Hepatocyte (in vitro differentiated cells): Measurements from ENCODE around the gene SEPHS2.

ENCODE experiments used
- CTCF ChIP-seq: fragments of 200-600 bp; sonication (generic); IDR thresholded peaks from 2 replicates; pipeline ENCODE4 v1.5.1; 2016; ENCODE audit warnings: antibody characterized with exemption, mild to moderate bottlenecking; ENCODE audit not compliant: poor library complexity
- EZH2 ChIP-seq: fragments of 200-600 bp; sonication (generic); IDR thresholded peaks from 2 replicates; pipeline ENCODE4 v1.6.1; 2016; ENCODE audit warnings: antibody characterized with exemption, mild to moderate bottlenecking, borderline replicate concordance
- EZH2phosphoT487 ChIP-seq: fragments of 200-600 bp; sonication (generic); IDR thresholded peaks from one replicate; pipeline ENCODE4 v1.6.1; 2018; ENCODE audit warnings: antibody characterized with exemption, mild to moderate bottlenecking, low read depth, moderate library complexity; ENCODE audit not compliant: unreplicated experiment, severe bottlenecking

DNA sequence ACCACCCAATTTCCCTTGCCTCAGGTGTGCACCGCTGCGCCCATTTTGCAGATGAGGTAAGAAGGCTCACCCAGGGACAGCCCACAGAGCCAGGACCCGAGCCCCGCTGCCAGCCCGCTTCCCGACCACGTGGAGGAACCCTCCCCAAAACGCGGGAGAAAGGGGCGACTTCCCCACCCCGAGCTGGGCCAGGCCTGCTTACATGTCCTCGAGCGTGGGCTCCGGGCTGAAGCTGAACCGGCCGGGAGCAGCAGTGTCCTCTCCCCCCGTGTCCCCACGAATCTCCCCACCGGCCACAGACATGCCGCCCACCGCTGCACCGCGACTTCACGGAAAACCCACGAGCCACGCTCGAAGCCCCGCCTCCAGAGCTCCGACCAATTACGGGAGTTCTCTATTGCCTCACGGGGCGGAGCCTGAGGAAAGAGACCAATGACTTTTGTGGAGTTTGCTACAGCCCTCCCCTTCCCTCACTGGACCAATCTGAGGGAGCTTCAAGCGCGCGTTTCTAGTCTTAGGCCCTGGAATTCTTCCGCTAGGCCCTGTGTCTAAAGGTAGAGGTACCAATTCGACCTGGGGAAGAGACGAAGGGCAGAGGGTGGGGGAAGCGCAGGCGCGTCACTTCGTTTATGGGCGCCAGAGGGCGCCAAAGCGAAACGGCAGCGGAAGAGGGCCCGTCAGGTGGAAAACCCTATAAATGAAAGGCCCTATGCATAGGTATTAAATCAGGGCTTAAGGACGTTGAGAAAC lies 15.8 kb downstream of the SEPHS2 start, which contains the start of gene DCTPP1:
- TF ChIP-seq CTCF (peak; percentile 85), EZH2 (no peak), EZH2phosphoT487 (no peak)
